Stimulated activated CD8-positive, alpha-beta memory T cell treated with anti-CD3 and anti-CD28 coated beads, Interleukin-7, amount 100 ng/mL, for 24 hours (primary cell): ENCODE data around the gene SBNO1.
A peak's percentile ranks its signal among the peaks of the same experiment; 100 is the strongest.
"Not testable (repeated sequence)": the region's sequence is repeated elsewhere in the genome, so short reads cannot be mapped to it uniquely, and the experiment has no call there.

Experiments used
- DNase-seq: peaks from one replicate; pipeline ENCODE4 v3.0.0-alpha.2; 2020; ENCODE audit warnings: low read depth

The SBNO1 gene

DNA sequence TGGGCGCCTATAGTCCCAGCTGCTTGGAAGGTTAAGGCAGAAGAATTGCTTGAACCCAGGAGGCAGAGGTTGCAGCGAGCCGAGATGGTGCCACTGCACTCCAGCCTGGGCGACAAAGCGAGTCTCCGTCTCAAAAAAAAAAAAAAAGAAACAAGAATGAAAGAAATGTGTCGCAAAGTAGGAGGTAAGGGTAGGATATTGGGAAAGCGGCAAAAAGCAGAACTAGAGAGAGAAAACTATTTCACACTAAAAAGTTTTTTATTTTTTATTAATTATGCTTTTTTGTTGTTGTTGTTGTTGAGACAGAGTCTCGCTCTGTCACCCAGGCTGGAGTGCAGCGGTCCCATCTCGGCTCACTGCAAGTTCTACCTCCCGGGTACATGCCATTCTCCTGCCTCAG is 17.7 kb downstream of the SBNO1 start:
- no peak for DNase-seq

DNA sequence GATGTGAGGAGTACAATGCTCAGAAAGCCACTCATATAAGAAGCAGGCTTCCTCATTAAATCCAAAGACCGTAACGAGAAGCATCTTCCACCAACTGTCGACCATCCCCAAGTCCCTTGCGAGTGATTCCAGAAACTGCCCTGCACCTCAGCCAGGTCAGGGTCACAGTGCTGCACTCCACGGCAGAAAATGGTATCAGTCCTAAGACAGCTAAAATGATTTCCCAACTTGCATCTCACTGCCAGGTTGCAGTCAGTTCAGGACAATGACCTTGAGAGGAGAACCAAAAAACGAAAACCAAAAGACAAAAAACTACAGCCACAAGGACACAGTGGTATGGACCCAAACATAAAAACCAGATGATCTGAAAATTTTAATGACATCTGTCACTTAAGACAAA is 20.6 kb downstream of the SBNO1 start:
- no peak for DNase-seq

DNA sequence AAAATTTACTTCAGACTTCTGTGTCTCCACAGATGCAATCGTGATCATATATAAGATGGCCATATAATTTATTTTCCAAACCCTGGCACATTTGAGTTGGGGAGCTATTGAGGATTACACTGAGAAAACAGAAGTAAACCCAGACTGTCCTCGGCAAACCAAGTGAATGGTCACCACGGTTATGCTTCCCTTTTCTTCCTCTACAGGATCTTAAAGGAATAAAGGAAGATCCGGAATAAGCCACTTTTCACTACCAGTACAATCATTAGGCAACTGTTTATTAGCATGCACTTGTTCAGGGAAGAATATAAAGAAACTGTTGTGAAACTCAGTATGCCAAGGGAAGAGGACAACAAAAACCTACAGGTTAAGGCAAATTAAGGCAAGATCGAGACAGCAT is 27.6 kb downstream of the SBNO1 start:
- no peak for DNase-seq

DNA sequence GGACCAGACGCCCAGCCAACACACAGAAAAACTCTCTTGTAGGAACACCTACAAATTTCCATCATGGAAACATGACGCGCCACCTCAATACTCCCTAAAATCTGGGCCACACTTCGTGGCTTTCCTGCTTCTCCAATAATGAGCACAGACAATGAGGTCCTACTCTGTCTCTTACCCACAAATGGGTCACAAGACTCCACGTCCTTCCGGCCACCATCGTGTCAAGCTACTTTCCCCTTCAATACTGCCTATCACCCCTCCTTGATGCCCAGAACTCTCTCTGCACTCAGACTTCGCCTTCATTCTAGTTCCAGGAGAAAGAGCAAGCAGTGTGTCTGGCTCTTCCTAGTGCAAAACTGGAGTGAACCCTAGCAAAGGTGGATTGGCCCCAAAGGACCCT is 28.1 kb downstream of the SBNO1 start:
- DNase-seq: no peak

DNA sequence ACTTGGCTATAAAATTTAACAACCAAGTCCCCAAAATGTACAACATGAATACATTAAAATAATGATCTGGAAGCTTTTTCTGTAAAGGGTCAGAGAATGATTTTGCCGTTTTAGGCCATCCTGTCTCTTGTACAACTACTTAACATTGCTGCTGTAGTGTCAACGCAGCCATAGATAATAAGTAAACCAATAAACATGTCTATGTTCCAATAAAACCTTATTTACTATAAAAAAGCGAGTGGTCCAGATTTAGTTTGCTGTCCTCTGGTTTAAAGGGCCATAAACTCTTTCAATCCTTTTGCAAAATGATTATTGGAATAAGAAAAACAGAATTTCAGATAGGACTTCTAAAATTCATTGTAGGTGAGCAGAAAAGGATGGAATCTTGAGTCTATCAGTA is 29.2 kb downstream of the SBNO1 start:
- no peak for DNase-seq

DNA sequence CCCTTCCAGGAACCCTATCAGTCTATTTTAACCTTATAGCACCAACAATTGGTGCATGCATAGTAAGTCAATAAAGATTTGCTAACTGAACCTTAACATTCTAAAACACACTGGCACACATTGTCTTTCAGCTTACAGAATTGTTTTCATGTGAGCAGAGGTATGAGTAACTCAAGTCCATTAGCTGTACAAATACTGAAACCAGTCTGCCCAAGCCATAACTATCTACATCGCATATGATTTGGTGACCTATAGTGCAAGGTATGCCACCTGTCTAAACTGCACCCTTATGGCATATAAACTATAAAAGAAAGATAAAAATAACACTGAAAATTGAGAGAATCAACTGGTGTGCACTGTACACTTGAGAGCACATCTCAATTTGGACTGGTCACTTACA is 34.8 kb downstream of the SBNO1 start:
- DNase-seq: no peak

DNA sequence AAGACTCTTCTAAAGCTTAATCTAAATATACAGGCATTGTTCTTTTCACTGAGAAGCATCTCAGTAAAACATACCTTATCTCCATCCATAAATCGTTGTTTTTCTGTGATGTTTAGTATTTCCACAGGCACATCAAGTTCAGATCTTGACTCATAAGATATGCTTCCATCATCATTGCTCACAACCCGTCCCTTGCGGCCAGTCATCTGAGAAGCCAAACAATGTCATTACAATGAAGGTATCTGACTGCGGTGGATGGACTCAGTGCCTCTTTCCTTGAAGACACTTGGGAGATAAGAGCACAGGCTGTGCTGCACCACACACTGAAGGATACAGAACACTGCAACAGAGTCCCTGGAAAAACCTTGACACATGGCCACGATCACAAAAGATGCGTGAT is 44.8 kb downstream of the SBNO1 start:
- DNase-seq: no peak

DNA sequence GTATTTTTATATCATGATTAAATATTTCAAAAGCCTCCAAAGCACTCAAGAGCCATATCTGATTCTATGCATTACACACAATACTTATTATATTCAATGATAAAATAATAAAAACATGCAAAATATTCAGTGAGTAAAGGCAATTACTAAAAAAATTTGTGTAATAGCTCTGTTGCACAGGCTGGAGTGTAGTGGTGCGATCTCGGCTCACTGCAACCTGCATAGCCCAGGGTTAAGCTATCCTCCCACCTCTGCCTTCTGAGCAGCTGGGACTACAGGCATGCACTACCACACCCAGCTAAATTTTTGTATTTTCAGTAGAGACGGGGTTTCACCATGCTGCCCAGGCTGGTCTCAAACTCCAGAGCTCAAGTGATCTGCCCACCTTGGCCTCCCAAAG is 45.4 kb downstream of the SBNO1 start:
- no peak for DNase-seq

DNA sequence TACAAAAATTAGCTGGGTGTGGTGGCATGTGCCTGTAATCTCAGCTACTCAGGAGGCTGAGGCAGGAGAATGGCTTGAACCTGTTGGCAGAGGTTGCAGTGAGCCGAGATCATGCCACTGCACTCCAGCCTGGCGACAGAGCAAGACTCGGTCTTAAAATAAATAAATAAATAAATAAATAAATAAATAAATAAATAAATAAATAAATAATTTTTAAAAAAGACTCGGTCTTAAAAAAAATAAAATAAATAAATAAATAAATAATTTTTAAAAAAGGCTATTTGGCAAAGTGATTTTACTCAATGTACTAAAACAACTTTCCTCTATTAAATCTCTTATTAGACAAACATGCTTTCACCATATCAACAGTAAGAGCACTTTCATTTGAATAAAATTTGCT is 51.6 kb downstream of the SBNO1 start:
- DNase-seq: not testable (repeated sequence)

DNA sequence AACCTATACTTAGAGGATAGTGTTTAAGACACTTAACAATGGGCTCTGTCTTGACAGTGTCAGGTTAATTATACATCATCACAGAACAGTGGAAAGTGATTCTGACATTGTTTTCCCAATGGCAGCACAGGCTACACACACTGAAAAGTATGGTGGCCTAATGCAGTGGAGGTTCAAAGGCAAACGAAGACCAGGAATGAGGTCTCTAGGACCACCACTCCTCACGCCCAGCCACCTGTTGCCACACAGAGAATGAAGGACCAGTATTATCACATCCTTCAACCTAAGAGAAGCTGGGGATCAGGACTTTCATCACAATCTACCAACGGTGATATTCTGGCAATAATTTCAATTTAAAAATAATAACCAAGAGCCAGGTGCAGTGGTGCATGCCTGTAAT is 58.4 kb downstream of the SBNO1 start:
- no peak for DNase-seq

DNA sequence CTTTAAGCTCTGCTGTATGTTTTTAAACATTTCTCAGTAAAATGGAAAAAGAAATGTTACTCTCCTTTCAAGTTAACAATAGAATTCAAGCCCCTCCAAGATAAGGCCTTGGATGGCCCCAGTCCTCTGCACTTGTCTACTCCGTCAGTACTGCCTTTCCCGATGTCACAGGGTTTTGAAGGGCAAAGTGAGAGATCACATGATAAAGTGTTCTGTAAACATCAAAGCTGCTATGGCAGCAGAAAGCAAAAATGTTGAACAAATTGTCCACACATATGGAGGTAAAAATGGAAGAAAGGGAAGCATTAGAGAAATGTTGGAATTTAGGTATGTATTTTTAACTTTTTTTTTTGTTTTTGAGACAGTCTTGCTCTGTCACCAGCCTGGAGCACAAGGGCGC is 59.5 kb downstream of the SBNO1 start:
- no peak for DNase-seq

DNA sequence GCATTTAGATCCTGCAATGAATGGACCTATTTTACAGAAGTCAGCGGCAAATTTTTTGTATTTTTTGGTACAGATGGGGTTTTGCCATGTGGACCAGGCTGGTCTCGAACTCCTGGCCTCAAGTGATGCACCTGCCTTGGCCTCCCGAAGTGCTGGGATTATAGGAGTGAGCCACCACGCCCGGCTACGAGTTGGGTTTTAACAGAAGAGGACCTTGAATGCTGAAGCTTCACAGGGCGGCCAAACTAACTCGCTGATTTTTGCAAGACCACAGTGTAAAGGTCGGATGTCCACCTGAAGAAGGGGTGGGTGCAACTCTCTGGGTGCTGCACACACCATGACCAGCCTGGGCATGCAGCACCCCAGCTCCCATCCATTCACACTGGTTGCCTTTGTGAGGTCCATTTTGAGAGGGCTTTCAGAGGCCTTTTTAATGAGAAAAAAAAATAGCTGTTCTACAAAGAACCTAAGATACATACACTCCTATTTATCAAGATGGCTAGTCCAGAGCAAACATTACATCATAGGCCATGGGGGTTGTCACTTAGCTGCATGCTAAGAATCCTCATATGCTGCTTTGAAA is 71.4 kb downstream of the SBNO1 start:
- no peak for DNase-seq

DNA sequence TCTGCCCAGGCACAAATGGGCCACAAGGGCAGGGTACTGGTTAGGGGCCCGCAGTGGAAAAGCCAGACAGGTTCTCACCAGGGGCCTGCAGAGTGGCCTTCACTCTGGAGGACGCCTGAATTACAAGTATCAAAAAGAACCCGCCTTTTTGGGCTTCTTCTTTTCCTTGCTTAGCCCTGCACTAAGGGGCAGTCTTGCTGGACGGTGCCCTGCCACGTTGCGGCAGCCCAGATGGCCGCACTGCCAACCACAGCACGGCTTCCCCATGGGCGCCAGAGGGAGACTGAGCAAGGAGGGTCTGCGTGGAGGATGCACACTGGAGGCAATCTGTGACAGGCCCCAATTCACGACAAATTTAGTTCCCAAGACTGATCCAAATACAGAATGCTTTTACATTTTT is 74.7 kb downstream of the SBNO1 start:
- no peak for DNase-seq

DNA sequence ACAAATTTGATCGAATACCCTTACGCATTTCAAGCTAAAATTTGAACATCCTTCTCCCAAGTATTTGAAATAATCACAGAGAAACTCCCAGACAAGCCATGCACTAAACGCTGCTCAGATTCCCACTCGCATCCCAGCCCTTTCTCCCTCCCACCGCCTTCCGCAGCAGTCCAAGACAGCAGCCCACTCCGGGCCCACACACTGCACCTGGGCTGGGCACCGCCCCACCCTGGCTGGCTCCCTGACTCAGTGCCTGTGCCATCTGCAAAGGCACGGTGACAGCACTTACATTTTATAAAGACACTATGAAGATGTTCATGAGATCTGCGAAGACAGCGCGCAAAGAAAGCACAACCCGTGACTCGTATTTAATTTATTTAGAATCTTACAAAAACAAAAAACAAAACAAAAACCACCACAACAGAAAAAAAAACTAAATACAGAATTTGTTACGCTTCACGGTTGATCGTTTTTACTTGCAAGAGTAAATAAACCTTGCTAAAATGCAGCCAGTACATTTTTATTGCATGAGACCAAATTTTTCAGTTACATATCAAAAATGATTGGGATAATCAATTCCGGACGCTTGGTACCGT is 75.8 kb downstream of the SBNO1 start:
- no peak for DNase-seq

DNA sequence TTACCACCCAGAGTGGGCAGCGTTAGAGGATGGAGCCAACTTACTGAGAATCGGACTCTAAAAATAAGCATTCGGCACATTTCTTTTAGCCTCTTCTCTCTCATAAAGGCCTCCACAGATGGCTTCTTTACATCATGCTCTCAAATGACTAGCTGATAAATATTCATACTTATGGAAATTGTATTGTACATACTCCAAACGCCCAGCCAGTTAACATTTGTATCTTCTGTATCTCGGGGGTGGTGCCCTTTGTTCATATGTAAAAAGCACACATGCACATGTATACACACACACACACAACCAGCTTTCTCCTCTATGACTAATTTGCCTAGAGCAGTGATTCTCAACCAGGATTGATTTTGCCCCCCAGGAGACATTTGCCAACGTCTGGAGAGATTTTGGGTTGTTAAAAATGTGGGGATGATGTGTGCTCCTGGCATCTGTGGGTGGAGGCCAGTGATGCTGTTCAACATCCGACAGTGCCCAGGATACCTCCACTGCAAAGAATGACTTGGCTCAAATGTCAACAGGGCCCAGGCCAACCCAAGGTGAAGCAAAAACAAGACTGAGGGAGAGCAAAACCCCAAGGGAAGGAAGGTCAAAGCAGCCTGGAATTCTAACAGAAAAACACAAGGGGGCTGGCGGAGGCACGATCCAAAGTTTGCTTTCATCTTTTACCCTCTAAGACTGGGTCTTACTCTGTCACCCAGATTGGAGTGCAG is 77.8 kb downstream of the SBNO1 start:
- DNase-seq: no peak

DNA sequence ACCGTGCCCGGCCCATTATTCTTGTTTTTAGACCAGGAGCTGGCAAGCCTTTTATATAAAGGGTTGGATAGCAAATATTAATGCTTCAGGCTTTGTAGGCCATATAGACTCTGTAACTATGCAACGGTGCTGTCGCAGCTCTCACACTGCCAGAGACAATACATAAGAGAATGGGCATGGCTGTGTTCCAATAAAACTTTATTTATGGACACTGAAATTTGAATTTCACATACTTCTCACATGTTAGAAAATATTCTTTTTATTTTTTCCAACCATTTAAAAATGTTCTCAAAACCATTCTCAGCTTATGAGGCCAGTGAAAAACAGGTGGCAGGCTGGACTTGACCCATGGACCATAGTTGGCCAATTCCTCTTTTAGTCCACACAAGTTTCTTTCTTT is 80.0 kb downstream of the SBNO1 start:
- no peak for DNase-seq

DNA sequence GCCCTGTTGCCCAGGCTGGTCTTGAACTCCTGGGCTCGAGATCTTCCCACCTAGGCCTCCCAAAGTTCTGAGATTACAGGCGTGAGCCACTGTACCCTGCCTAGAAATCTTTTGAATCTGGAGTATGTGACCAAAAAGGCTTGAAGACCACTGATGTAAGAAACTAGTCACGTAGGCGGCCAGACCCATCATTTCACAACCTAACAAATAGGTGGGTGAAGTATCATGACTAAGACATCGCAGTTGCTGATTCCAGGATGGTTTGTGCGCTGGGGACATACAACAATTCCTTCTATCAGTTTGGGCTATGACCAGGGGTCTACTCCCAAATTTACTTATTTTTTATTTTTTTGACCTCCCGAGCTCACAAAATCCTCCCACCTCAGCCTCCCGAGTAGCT is 81.2 kb downstream of the SBNO1 start:
- no peak for DNase-seq

DNA sequence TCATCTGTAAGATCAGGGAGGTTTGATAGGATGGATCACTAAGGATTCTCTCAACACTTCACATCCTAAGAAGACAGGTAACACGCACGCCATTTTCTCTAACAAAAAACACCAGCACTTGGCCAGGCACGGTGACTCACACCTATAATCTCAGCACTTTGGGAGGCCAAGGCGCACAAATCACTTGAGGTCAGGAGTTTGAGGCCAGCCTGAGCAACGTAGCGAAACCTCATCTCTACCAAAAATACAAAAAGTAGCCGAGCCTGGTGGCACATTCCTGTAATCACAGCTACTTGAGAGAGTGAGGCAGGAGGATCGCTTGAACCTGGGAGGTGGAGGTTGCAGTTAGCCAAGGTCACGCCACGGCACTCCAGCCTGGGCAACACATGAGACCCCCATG is 82.5 kb downstream of the SBNO1 start:
- DNase-seq: no peak

DNA sequence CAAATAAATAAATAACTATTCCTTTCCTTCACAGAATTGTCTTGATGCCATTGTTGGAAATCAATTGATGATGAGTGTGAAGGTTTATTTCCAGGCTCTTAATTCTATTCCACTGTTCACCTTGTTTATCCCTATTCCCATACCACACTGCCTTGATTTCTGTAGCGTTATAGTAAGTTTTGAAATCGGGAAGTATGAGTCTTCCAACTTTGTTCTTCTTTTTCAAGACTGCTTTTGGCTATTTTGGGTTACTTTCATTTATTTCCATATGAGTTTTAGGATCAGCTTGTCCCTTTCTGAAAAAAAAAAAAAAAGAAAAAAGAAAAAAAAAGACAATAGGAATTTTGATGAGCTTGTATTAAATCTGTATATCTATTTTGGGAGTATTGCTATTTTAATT is 83.7 kb downstream of the SBNO1 start:
- DNase-seq: no peak

DNA sequence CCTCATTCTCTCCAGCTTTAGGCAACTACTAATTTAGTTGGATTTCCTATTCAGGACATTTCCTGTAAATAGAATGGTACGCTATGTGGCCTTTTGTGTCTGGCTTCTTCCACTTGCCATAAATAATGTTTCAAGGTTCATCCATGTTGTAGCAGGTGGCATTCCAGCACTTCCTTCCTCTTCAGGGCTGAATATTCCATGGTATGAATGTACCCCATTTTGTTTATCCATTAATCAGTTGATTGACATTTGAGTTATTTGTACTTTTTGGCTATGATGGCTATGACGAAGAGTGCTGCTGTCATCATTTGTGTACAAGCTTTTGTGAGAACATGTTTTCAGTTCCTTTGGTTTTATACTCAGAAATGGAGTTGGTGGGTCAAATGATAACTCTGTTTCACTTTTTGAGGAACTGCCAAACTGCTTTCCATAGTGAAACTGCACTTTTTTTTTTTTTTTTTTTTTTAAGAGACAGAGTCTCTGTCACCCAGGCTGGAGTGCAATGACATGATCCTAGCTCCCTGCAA is 86.5 kb downstream of the SBNO1 start:
- no peak for DNase-seq

DNA sequence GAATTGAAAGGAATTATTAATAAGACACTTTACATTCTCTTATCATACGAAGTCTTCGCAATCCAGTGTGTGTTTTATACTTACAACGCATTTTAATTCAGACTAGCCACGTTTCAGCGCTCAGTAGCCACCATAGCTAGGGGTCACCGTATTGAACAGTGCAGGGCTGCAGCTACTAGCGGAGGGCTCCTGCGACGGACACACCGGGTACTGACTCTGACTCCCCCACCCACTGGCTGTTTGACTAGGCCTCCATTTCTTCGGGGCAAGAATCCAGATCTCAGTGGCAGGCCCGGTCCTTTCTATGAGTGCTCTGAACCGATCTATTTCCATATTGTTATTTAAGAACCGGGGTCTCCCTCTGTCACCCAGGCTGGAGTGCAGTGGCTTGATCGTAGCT is 91.5 kb downstream of the SBNO1 start:
- DNase-seq: no peak

DNA sequence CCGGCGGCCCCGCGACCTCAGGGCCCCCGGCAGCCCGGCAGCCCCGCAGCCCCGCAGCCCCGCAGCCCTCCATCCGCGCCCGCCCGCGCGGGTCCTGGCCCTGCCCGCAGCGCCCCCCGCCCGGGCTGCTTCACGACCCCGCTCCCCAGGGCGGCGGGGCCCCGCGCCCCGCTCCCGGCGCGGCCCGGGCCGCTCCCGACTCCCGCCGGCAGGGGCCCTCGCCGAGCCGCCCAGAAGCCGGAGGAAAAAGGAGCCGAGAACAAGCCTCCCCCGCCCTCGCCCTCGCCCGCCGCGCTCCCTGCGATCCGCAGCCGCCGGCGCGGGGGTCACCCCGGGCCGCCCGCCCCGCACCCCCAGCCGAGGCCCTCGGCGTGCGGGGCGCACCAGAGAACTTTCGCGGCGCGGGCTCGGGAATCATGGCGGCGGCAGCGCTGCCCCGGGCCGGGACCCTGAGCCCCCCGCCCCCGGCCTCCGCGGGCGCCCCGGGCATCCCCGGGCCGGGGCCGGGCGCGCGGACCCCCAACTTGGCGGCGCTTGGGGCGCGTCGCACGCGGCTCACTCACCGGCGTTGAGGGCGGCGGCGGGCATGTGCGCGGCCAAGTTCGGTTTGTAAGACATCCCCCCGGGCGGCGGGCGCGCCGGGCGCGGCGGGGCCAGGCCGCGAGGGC is 93.5 kb downstream of the SBNO1 start:
- DNase-seq: peak; percentile 42
